Keratinocyte (primary cell): Measurements from ENCODE around the gene CHID1. TPM values are rescaled to one million over a fixed set of nuclear protein-coding genes. Genes with fewer than 3 reads are reported as not detected.

Experiments
- DNase-seq: peaks from one replicate; pipeline ENCODE4 v3.0.0-alpha.2; 2011; ENCODE audit warnings: low read depth, missing footprints, low spot score
- FAIRE-seq: peaks from 2 replicates; lab custom pipeline; 2011; peaks lifted over from hg19 to GRCh38; lab: Jason Lieb, UNC
- H2AFZ ChIP-seq: 2 replicates; pipeline ENCODE4 v1.6.0; 2012; ENCODE audit warnings: low read length, control low read depth, inconsistent platforms; ENCODE audit not compliant: control insufficient read depth
- H3K27ac ChIP-seq: 2 replicates; pipeline ENCODE4 v1.5.1; 2011; ENCODE audit warnings: low read length; ENCODE audit not compliant: control insufficient read depth, insufficient read depth
- H3K27me3 ChIP-seq: 3 replicates; pipeline ENCODE4 v1.6.0; 2011; ENCODE audit warnings: low read length; ENCODE audit not compliant: control insufficient read depth, insufficient read depth; ENCODE audit errors: extremely low read depth
- H3K36me3 ChIP-seq, 2 experiments: 2 replicates in 1 of 2; 3 replicates in 1 of 2; pipeline ENCODE4 v1.5.1; 2011; ENCODE audit warnings: low read length in 2 of 2, mild to moderate bottlenecking in 1 of 2; ENCODE audit not compliant: control insufficient read depth in 2 of 2, insufficient read depth in 2 of 2; ENCODE audit errors: extremely low read depth in 1 of 2
- H3K4me1 ChIP-seq: 3 replicates; pipeline ENCODE4 v1.5.1; 2011; ENCODE audit warnings: low read length; ENCODE audit not compliant: control insufficient read depth, insufficient read depth; ENCODE audit errors: extremely low read depth
- H3K4me2 ChIP-seq: 3 replicates; pipeline ENCODE4 v1.6.0; 2011; ENCODE audit warnings: low read depth, low read length; ENCODE audit not compliant: control insufficient read depth, insufficient read depth; ENCODE audit errors: extremely low read depth
- H3K4me3 ChIP-seq, 3 experiments: fragments of 200-600 bp in 1 of 3; sonication (generic) in 1 of 3; 2 replicates in 2 of 3; 3 replicates in 1 of 3; pipeline ENCODE4 v1.5.1; 2011 to 2016; ENCODE audit warnings: low read length in 3 of 3, mild to moderate bottlenecking in 3 of 3, control low read depth in 2 of 3, inconsistent platforms in 1 of 3, low read depth in 1 of 3, mixed read lengths in 1 of 3, mixed run types in 1 of 3, moderate library complexity in 1 of 3; ENCODE audit not compliant: control insufficient read depth in 2 of 3, insufficient read depth in 2 of 3; ENCODE audit errors: extremely low read depth in 1 of 3
- H3K79me2 ChIP-seq: 2 replicates; pipeline ENCODE4 v1.6.0; 2012; ENCODE audit warnings: low read length; ENCODE audit not compliant: control insufficient read depth, insufficient read depth
- H3K9ac ChIP-seq: 3 replicates; pipeline ENCODE4 v1.6.0; 2011; ENCODE audit warnings: low read length; ENCODE audit not compliant: control insufficient read depth, insufficient read depth; ENCODE audit errors: extremely low read depth
- H3K9me1 ChIP-seq: 3 replicates; pipeline ENCODE4 v1.6.0; 2011; ENCODE audit warnings: low read length; ENCODE audit not compliant: control insufficient read depth, insufficient read depth; ENCODE audit errors: extremely low read depth
- H3K9me3 ChIP-seq: 2 replicates; pipeline ENCODE4 v1.5.1; 2012; ENCODE audit warnings: low read depth, low read length; ENCODE audit not compliant: control insufficient read depth
- H4K20me1 ChIP-seq: 3 replicates; pipeline ENCODE4 v1.6.0; 2011; ENCODE audit warnings: low read length; ENCODE audit not compliant: control insufficient read depth, insufficient read depth; ENCODE audit errors: extremely low read depth
- EZH2 ChIP-seq: IDR thresholded peaks from one replicate; pipeline ENCODE4 v1.6.1; 2012; ENCODE audit warnings: inconsistent platforms, mild to moderate bottlenecking, low read length, moderate library complexity
- dilution Hi-C: fragments of 300-500 bp; cut with MboI; formaldehyde crosslinking; loops from one replicate; pipeline ENCODE4 v1.7.0; 2020; ENCODE audit warnings: low sequenced_read_pairs; ENCODE audit not compliant: extremely low pct_ligation_motif_present
- polyA plus RNA-seq, 5 experiments: library from polyadenylated mRNA; depleted of rRNA in 3 of 5; stranded (reverse) in 3 of 5; stranded (forward) in 1 of 5; unstranded in 1 of 5; fragments of >200 nt; gene quantifications; 1 replicate in 1 of 5; 2 replicates in 3 of 5; 3 replicates in 1 of 5; pipeline versions ENCODE4 v1.2.1 to v1.2.3, GENCODE V29; 2011 to 2012; ENCODE audit warnings: missing spikeins in 2 of 5, low read depth in 1 of 5, low replicate concordance in 1 of 5
- TF ChIP-seq, protein P1 (sequence below), 3 experiments: IDR thresholded peaks in 1 of 3; conservative IDR thresholded peaks in 1 of 3; optimal IDR thresholded peaks in 1 of 3; 2 replicates in 2 of 3; 3 replicates in 1 of 3; pipeline versions ENCODE3 to v1.5.1; 2011; ENCODE audit warnings: low read length in 3 of 3, mild to moderate bottlenecking in 3 of 3, moderate library complexity in 2 of 3, control low read depth in 1 of 3, inconsistent platforms in 1 of 3; ENCODE audit not compliant: insufficient read depth in 2 of 3; ENCODE audit errors: extremely low read depth in 1 of 3

The CHID1 gene
- polyA plus RNA-seq, 1 donor (not counting 4 experiments of a cell fraction or from before 2014, with no cell fraction given) = 23.0 TPM

DNA sequence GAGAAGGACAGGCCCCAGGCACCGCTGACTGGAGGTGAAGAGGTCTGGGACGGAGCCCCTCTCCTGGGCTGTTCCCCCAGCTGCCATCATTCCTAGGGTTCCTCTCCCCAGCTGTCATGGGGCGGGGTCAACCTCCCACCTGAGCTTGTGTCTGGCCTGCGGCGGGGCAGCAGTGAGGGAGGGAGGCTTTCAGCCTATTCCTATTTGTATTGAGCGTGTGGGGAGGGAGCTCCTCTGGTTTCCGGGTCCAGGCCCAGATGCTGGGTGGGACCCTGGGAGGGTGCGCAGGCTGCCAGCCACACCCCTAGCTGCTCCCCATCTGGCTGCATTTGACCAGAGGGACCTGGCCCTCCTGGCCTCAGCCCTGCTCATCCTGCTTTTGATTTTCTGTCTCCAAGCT is 54.2 kb downstream of the CHID1 start:
- H3K27ac ChIP-seq = no peak overlapping the region
- peaks cover 4% of the 10 kb centered on the region for H3K4me1 ChIP-seq
- no peak overlapping the region for H3K4me2 ChIP-seq
- TF ChIP-seq, protein P1, sequence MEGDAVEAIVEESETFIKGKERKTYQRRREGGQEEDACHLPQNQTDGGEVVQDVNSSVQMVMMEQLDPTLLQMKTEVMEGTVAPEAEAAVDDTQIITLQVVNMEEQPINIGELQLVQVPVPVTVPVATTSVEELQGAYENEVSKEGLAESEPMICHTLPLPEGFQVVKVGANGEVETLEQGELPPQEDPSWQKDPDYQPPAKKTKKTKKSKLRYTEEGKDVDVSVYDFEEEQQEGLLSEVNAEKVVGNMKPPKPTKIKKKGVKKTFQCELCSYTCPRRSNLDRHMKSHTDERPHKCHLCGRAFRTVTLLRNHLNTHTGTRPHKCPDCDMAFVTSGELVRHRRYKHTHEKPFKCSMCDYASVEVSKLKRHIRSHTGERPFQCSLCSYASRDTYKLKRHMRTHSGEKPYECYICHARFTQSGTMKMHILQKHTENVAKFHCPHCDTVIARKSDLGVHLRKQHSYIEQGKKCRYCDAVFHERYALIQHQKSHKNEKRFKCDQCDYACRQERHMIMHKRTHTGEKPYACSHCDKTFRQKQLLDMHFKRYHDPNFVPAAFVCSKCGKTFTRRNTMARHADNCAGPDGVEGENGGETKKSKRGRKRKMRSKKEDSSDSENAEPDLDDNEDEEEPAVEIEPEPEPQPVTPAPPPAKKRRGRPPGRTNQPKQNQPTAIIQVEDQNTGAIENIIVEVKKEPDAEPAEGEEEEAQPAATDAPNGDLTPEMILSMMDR (optimal IDR thresholded peaks at IDR 0.05 in 1 of 3, IDR thresholded peaks at IDR 0.05 in 1 of 3, conservative IDR thresholded peaks at IDR 0.05 in 1 of 3; ENCODE audit: extremely low read depth in 1 of 3, insufficient read depth in 2 of 3, low read length in 3 of 3) = no peak
- no peak for TF ChIP-seq EZH2
- H3K4me3 ChIP-seq = no peak overlapping the region
- DNase-seq (no peak), FAIRE-seq (no peak)
- H3K79me2 ChIP-seq = no peaks in the 10 kb centered on the region
- H4K20me1 ChIP-seq = peaks cover 10% of the 10 kb centered on the region
- no peaks in the 10 kb centered on the region for H3K27me3 ChIP-seq
- no peak overlapping the region for H3K9ac ChIP-seq
- peaks cover 3 to 8% of the 10 kb centered on the region in 2 experiments for H3K36me3 ChIP-seq
- dilution Hi-C loops = no loop called here
- no peaks in the 10 kb centered on the region for H3K9me3 ChIP-seq
- no peaks in the 10 kb centered on the region for H3K9me1 ChIP-seq
- H2AFZ ChIP-seq = no peak overlapping the region

- peaks cover 11% of the 10 kb centered on the region for H4K20me1 ChIP-seq
Observed at GRCh38 chr11:855796-856195, 54.8 kb downstream of the CHID1 start.

More at GRCh38 chr11:855796-856195, 54.8 kb downstream of the CHID1 start:
- no peaks in the 10 kb centered on the region for H3K9me3 ChIP-seq
- DNase-seq (no peak), FAIRE-seq (no peak)
- H2AFZ ChIP-seq = no peak overlapping the region
- no peaks in the 10 kb centered on the region for H3K79me2 ChIP-seq
- H3K9me1 ChIP-seq = no peaks in the 10 kb centered on the region
- dilution Hi-C loops = no loop called here
- H3K9ac ChIP-seq = no peak overlapping the region
- TF ChIP-seq, protein P1 (optimal IDR thresholded peaks at IDR 0.05 in 1 of 3, IDR thresholded peaks at IDR 0.05 in 1 of 3, conservative IDR thresholded peaks at IDR 0.05 in 1 of 3; ENCODE audit: extremely low read depth in 1 of 3, insufficient read depth in 2 of 3, low read length in 3 of 3) = no peak
- no peak for TF ChIP-seq EZH2
- H3K4me1 ChIP-seq = peaks cover 4% of the 10 kb centered on the region
- peaks cover 6 to 8% of the 10 kb centered on the region in 2 experiments for H3K36me3 ChIP-seq
- no peak overlapping the region for H3K27ac ChIP-seq
- H3K27me3 ChIP-seq = no peaks in the 10 kb centered on the region
- no peak overlapping the region for H3K4me2 ChIP-seq
- no peak overlapping the region for H3K4me3 ChIP-seq
